ENCODE measurements around the gene RIC3.
"Not testable (repeated sequence)": the region's sequence is repeated elsewhere in the genome, so short reads cannot be mapped to it uniquely, and the experiment has no call there.

The RIC3 gene

DNA sequence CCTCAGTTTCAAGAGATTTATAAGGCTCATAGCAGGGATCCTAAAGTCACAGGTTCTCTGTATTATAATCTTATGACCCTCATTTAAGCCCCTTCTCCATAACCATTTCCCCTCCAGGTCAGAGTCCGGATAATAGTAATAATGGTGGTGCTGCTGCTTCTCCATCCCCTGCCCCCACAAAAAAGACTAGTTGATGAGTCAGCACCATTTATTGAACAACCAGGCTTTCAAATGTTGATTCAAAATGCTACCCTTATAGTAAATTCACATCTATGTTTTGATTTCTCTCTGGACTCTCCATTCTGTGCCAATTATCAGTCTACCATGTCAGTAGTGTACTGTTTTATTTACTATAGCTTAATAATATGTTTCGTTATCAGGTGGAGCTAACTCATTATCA lies 17.6 kb upstream of the RIC3 start:
- DNase-seq: no peak

- DNase-seq: no peak
Observed at GRCh38 chr11:8183111-8183510, 14.3 kb upstream of the RIC3 start.

DNA sequence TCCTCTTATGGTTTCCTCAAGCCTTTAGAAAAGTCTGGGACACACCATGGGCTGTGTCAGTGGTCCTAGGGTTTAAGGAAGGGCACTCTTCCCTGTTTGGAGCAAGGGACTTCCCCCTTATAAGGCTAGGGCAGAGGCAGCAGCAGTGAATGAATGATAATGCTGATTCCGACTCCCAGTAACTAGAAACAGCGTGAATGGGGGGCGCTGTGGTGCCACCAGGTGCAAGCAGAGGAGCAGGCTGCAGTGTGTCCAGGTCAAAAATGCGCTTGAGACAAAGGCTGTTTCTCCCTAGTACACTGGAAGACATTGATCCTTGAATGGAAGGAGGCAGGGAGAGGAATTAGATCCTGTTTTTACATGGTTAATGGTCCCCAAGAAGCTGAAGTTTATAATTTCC lies 11.6 kb upstream of the RIC3 start:
- DNase-seq: no peak

DNA sequence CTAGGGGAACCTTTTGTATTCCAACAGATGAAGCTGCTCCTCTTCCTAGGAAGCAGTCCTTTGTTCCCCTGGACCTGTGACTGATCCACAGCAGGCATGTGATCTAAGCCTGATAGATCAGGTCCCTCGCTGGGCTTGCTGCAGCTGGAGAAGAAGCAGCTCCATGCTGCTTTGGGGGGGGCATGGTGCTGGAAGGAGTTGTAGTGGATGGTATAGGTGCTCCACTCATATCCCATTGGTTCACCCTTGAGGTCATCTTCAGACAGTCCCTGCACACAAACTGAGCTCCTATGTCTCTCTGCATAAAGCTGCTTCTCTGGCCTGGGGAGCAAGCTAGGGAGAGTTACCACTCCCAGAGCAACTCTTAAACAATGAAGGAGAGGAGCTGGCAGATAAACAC lies 9.5 kb upstream of the RIC3 start:
- DNase-seq: no peak

DNA sequence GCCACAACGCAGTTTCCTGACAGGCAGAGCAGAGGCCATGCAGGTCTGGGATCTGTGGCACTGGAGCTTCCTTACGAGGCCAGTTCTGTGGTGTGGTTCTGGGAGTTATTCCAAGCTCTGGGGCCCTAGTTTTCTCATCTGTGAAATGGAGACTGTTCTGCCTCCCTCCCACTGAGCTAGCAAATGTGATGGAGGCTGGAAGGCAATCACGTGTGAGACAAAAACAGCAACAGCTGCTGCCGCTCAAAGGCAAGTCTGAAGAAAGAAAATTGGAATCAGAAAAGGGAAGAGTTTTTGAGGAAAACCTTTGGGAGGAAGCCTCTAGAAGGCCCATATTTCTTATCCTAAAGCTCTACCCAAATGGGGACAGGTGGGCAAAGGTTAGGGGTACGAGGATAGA lies 8.3 kb upstream of the RIC3 start:
- no peak for DNase-seq

DNA sequence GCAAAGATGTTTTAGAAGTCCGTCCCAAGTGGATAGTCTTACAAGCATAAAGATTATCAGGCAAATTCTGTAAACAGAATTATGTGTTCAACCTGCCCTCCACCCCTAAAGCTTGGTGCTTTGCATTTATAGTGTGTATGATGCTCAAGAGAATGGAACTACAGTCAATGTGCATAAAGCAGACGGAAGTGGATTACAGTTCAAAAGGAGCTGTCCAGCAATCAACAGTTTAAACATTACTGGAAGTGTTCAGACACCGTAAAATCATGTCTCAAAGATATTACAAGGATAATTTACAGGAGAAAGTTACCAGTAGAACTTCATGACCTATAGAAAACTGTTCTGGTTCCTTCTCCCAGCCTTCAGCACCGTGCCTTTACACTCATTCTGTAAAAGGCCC lies 1.0 kb downstream of the RIC3 start:
- DNase-seq: no peak

GRCh38 chr11:8164746-8165145 lies 4.1 kb downstream of the RIC3 start:
- DNase-seq: no peak

DNA sequence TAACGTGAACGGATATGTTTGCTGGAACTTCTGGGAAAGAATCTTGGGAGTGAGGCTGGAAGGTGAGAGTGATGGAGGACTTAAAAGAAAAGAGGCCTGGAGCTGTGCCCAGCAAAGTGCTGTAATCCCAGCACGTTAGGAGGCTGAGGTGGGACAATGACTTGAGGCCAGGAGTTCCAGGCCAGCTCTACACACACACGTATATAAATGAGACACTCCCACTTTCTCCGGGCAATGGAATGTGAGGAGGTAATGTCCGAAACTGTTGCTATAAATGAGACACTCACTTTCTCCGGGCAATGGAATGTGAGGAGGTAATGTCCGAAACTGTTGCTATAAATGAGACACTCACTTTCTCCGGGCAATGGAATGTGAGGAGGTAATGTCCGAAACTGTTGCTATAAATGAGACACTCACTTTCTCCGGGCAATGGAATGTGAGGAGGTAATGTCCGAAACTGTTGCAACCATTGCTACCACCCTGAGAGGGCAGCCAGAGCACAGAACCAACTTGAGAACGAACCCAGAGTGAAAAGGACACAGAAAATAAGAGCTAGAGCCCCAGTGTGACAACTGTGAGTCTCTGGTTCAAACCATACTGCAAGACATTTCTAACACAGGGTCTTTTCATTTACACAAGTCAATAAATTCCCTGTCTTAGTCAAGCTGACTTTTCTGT lies 7.1 kb downstream of the RIC3 start:
- DNase-seq: not testable (repeated sequence)

- DNase-seq: no peak
Observed at GRCh38 chr11:8156877-8157276, 11.9 kb downstream of the RIC3 start.

GRCh38 chr11:8149726-8150125 lies 19.1 kb downstream of the RIC3 start:
- no peak for DNase-seq

GRCh38 chr11:8138526-8138925 lies 30.3 kb downstream of the RIC3 start:
- no peak for DNase-seq

DNA sequence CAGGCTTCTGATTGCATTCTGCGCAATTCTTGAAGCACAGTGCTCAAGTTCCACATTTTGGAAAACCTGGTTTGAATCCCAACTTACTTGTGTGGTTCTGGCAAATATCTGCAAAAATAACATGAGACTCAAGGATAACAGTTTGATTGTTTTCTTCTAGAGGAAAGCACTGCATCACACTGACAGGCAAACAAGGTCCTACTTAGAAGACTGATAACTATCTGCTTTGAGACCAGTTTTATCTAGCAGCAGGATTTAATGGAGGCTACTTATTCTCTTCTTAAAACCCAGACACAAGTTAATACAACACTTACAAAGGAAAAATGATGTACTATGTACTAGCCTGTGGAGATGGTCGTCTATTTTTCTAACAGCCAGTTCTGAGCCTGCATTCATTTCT lies 41.4 kb downstream of the RIC3 start:
- DNase-seq: no peak

GRCh38 chr11:8126649-8127289 lies 42.1 kb downstream of the RIC3 start:
- DNase-seq: no peak

DNA sequence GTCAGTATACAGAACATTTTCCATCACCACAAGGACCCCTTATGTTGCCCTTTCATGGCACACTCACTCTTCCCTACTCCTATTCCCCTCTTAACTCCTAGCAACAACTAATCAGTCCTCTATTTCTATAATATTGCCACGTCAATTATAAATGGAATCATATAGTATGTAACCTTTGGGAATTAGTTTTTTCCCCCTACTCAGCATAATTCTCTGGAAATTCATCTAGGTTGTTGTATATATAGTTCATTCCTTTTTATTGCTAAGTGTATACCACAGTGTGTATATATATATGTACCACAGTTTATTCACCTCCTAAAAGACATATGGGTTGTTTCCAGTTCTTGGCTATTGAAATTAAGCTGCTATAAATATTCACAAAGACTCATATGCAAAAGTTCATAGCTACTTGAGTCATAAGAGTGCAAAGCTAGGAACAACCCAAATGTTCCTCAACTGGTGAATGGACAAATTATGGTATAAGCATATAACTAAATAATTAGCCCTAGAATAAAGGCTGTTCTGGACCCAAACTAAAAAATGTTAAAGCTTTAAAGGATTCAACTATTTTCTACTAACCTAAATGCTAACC lies 46.6 kb downstream of the RIC3 start:
- DNase-seq: no peak

- no peak for DNase-seq
Observed at GRCh38 chr11:8111636-8112035, 57.2 kb downstream of the RIC3 start.

GRCh38 chr11:8110396-8110795 lies 58.4 kb downstream of the RIC3 start:
- DNase-seq: no peak

GRCh38 chr11:8109675-8110074 lies 59.1 kb downstream of the RIC3 start:
- DNase-seq: no peak

- DNase-seq: no peak
Observed at GRCh38 chr11:8108421-8108820, 60.4 kb downstream of the RIC3 start.

GRCh38 chr11:8107642-8108041 lies 61.2 kb downstream of the RIC3 start:
- no peak for DNase-seq

DNA sequence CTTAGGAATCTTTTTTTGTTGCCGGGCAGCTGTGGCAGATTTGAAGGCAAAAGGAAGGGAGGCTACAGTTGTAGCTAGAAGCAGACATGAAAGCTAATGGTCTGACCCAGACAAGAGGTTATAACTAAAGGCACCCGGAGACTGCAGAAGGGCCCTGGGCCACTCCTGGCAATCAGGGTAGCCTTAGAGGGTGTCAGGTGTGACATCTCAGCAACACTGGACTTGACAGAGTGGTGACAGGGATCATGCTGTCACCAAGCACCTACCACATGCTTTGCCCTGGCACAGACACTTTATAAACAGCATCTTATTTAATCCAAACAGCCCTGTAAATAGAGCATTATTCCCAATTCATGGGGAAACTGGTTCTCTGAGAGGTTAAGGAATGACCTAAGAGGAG lies 62.1 kb downstream of the RIC3 start:
- no peak for DNase-seq

GRCh38 chr11:8105666-8106065 lies 63.2 kb downstream of the RIC3 start:
- DNase-seq: no peak

DNA sequence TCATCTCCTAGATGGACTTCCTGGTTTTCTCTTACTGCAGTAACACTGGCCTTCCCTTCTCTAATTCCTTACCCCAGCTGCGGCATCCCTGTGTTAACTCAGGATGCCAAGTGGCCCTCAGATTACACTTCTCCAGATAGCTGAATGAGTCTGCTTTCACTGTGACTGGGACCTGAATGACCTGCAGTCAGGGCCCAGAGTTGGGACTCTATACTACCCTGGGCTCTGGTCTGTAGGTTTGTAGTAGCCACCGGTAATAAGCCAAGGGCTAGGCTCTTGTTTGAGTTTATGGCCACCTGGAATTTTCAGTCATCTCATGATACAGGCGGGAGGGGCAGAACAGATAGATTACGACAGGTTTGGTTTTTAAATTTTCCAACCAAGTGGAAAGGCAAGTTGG lies 63.7 kb downstream of the RIC3 start:
- no peak for DNase-seq

DNA sequence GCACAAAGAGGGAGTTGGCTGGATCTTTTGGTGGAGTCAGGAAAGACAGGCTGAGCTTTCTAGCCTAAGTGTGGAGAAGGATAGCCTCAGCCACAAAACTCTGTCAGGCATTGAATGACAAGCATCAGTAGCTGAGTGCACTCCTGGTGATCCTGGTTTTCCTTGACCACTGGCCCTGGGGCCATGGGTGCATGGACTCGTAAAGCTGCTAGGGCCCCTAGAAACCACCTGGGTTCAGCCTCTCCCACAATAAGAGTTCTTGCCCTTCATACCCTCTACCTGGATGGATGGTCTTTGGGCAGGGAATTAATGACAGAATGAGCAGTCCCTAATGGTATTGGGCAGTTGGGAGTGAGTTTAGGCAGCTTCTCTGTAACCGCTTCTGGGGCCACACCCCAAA lies 64.9 kb downstream of the RIC3 start:
- no peak for DNase-seq

DNA sequence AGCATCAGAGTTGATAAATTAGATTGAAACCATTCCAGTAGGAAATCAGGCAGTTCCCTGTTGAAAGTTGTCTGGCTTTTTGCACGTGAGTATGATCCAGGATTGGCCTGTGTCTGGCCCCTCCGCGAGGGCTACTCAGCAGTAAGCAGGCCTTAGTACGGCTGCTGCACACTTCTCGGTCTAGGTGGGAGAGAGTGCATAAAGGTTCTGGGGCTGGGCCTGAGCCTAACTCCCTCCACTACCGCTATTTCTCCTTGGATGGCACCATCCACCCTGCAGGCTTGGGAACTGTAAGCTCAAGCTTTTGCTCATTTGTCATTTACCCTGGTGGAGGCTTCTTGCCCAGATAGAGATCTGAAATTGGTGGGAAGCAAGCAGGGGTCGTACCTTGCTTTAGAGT lies 65.9 kb downstream of the RIC3 start:
- no peak for DNase-seq
